Trophoblast cell (in vitro differentiated cells and primary cell): ENCODE measurements around the gene CAPNS2.

Experiments
- DNase-seq, 2 donors: peaks; one replicate each; pipeline ENCODE4 v3.0.0-alpha.2; 2016
- H2AFZ ChIP-seq: 2 replicates; pipeline ENCODE4 v1.6.1; 2013; ENCODE audit warnings: low read length, moderate library complexity, mild to moderate bottlenecking; ENCODE audit not compliant: insufficient read depth, poor library complexity
- H2AK5ac ChIP-seq: 2 replicates; pipeline ENCODE4 v1.6.1; 2013; ENCODE audit warnings: mild to moderate bottlenecking, low read length
- H2BK120ac ChIP-seq: 2 replicates; pipeline ENCODE4 v1.6.1; 2013; ENCODE audit warnings: low read length, mild to moderate bottlenecking, moderate library complexity; ENCODE audit not compliant: insufficient read depth, poor library complexity
- H2BK12ac ChIP-seq: 2 replicates; pipeline ENCODE4 v1.6.1; 2013; ENCODE audit warnings: mild to moderate bottlenecking, low read length, moderate library complexity
- H2BK5ac ChIP-seq: 2 replicates; pipeline ENCODE4 v1.6.1; 2013; ENCODE audit warnings: low read length, low read depth, moderate library complexity, mild to moderate bottlenecking; ENCODE audit not compliant: poor library complexity
- H3K14ac ChIP-seq: 2 replicates; pipeline ENCODE4 v1.6.1; 2013; ENCODE audit warnings: mild to moderate bottlenecking, low read length
- H3K18ac ChIP-seq: 2 replicates; pipeline ENCODE4 v1.6.1; 2013; ENCODE audit warnings: mild to moderate bottlenecking, low read length
- H3K23ac ChIP-seq: 2 replicates; pipeline ENCODE4 v1.6.1; 2013; ENCODE audit warnings: low read length
- H3K27ac ChIP-seq: 2 replicates; pipeline ENCODE4 v1.5.1; 2013; ENCODE audit warnings: low read depth, mild to moderate bottlenecking, inconsistent platforms, low read length, moderate library complexity
- H3K27me3 ChIP-seq: 2 replicates; pipeline ENCODE4 v1.6.1; 2013; ENCODE audit warnings: inconsistent platforms, mild to moderate bottlenecking, low read length, moderate library complexity; ENCODE audit not compliant: insufficient read depth
- H3K36me3 ChIP-seq, 2 experiments: 1 replicate in 1 of 2; 2 replicates in 1 of 2; pipeline ENCODE4 v1.6.1; 2013; ENCODE audit warnings: low read length in 2 of 2, mild to moderate bottlenecking in 2 of 2, moderate library complexity in 1 of 2; ENCODE audit not compliant: insufficient read depth in 2 of 2, control insufficient read depth in 1 of 2
- H3K4ac ChIP-seq: 2 replicates; pipeline ENCODE4 v1.6.1; 2013; ENCODE audit warnings: low read depth, mild to moderate bottlenecking, low read length, moderate library complexity
- H3K4me1 ChIP-seq, 2 experiments: 1 replicate in 1 of 2; 2 replicates in 1 of 2; pipeline ENCODE4 v1.6.1; 2013; ENCODE audit warnings: low read length in 2 of 2, mild to moderate bottlenecking in 2 of 2, moderate library complexity in 1 of 2; ENCODE audit not compliant: insufficient read depth in 2 of 2, control insufficient read depth in 1 of 2
- H3K4me2 ChIP-seq: 2 replicates; pipeline ENCODE4 v1.6.1; 2013; ENCODE audit warnings: inconsistent platforms, mild to moderate bottlenecking, low read length, moderate library complexity
- H3K4me3 ChIP-seq: 2 replicates; pipeline ENCODE4 v1.5.1; 2013; ENCODE audit warnings: mild to moderate bottlenecking, low read depth, low read length, inconsistent platforms
- H3K79me1 ChIP-seq: one replicate; pipeline ENCODE4 v1.6.1; 2013; ENCODE audit warnings: low read length
- H3K79me2 ChIP-seq: 2 replicates; pipeline ENCODE4 v1.6.1; 2013; ENCODE audit warnings: low read length, mild to moderate bottlenecking; ENCODE audit not compliant: control insufficient read depth, insufficient read depth, poor library complexity
- H3K9ac ChIP-seq: 2 replicates; pipeline ENCODE4 v1.6.1; 2013; ENCODE audit warnings: mild to moderate bottlenecking, low read length
- H3K9me3 ChIP-seq: 2 replicates; pipeline ENCODE4 v1.6.1; 2013; ENCODE audit warnings: low read depth, mild to moderate bottlenecking, control low read depth, inconsistent platforms, low read length; ENCODE audit not compliant: insufficient read depth
- H4K12ac ChIP-seq: 2 replicates; pipeline ENCODE4 v1.6.1; 2013; ENCODE audit warnings: low read depth, mild to moderate bottlenecking, low read length, moderate library complexity
- H4K8ac ChIP-seq: 2 replicates; pipeline ENCODE4 v1.6.1; 2013; ENCODE audit warnings: low read depth, mild to moderate bottlenecking, low read length, moderate library complexity
- H4K91ac ChIP-seq: one replicate; pipeline ENCODE4 v1.6.1; 2013; ENCODE audit warnings: low read depth, mild to moderate bottlenecking, low read length, moderate library complexity
- WGBS: extraction: QIAGEN DNeasy Blood & Tissue Kit; methylation state at CpG from one replicate; pipeline ENCODE4 v1.1.7; 2013; ENCODE audit warnings: missing lambda C conversion rate; ENCODE audit not compliant: insufficient read length, insufficient coverage; ENCODE audit errors: extremely low coverage; 5-methylcytosine and 5-hydroxymethylcytosine counted together

Gene CAPNS2

DNA sequence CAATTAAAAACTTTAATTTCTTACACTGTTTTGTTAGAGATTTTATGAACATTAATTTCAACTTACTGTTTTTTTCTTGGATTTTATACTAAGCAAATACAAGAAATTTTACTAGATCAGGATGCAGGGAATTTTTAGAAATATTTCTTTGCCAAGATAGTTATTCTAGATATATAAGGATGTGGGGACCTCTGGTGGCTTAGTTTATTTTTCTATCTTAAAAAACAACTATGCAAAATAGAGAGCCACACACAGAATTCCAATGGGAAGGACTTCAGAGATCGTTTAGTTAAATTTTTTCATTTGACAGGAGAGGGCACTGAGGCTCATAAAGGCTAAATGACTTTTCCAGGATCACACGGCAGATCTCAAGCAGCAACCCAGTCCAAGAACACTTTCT lies 23.0 kb upstream of the CAPNS2 start:
- H4K12ac ChIP-seq, result no peak overlapping the region
- no peak overlapping the region for H2BK120ac ChIP-seq

GRCh38 chr16:55552621-55553020 lies 13.9 kb upstream of the CAPNS2 start:
- H2BK5ac ChIP-seq, result no peak overlapping the region
- no peaks in the 10 kb centered on the region for H3K79me2 ChIP-seq
- no peak overlapping the region for H3K18ac ChIP-seq
- H2BK120ac ChIP-seq, result no peak overlapping the region
- no peaks in the 10 kb centered on the region for H3K9me3 ChIP-seq
- no peak overlapping the region for H3K14ac ChIP-seq
- H3K27ac ChIP-seq, result no peak overlapping the region
- no peak overlapping the region for H2AFZ ChIP-seq
- peaks cover 11 to 13% of the 10 kb centered on the region in 2 experiments for H3K36me3 ChIP-seq
- H2BK12ac ChIP-seq, result no peak overlapping the region
- H3K27me3 ChIP-seq, result no peaks in the 10 kb centered on the region
- no peaks in the 10 kb centered on the region for H3K4me1 ChIP-seq
- H4K91ac ChIP-seq, result no peak overlapping the region
- H3K79me1 ChIP-seq, result no peaks in the 10 kb centered on the region
- no peak overlapping the region for H2AK5ac ChIP-seq
- no peak overlapping the region for H3K4ac ChIP-seq
- no peak overlapping the region for H4K8ac ChIP-seq
- no peak overlapping the region for H3K4me2 ChIP-seq
- H3K23ac ChIP-seq, result no peak overlapping the region
- DNase-seq, result peak; percentile 12 to 70
- no peak overlapping the region for H3K4me3 ChIP-seq
- no peak overlapping the region for H3K9ac ChIP-seq
- no peak overlapping the region for H4K12ac ChIP-seq

More for the DNA sequence above, 23.0 kb upstream of the CAPNS2 start:
- Histone ChIP-seq H2AK5ac (no peak overlapping the region), H3K4me3 (no peak overlapping the region), H3K14ac (no peak overlapping the region), H3K18ac (no peak overlapping the region), H2BK12ac (no peak overlapping the region), H3K27me3 (no peaks in the 10 kb centered on the region), H3K4me1 (no peaks in the 10 kb centered on the region), H4K8ac (no peak overlapping the region), H2AFZ (no peak overlapping the region), H2BK5ac (no peak overlapping the region), H3K9me3 (no peaks in the 10 kb centered on the region), H3K79me1 (no peaks in the 10 kb centered on the region), H3K9ac (no peak overlapping the region), H3K4ac (no peak overlapping the region), H3K4me2 (no peak overlapping the region), H4K91ac (no peak overlapping the region), H3K36me3 (peaks cover 11 to 20% of the 10 kb centered on the region in 2 experiments), H3K27ac (no peak overlapping the region), H3K79me2 (no peaks in the 10 kb centered on the region), H3K23ac (no peak overlapping the region)
- no CpG with 5 or more reads among the region's 2 CpGs for WGBS
- peak in 1 of 2 donors; percentile 60 for DNase-seq

GRCh38 chr16:55555436-55555835 lies 11.0 kb upstream of the CAPNS2 start:
- Histone ChIP-seq H3K9ac (no peak overlapping the region), H2AK5ac (no peak overlapping the region), H3K27ac (no peak overlapping the region), H3K18ac (no peak overlapping the region), H3K79me2 (no peaks in the 10 kb centered on the region), H2BK120ac (no peak overlapping the region), H2BK5ac (no peak overlapping the region), H3K27me3 (no peaks in the 10 kb centered on the region), H3K14ac (no peak overlapping the region), H2BK12ac (no peak overlapping the region), H3K36me3 (peaks cover 10 to 11% of the 10 kb centered on the region in 2 experiments), H3K4me2 (no peak overlapping the region), H3K4me3 (no peak overlapping the region), H3K79me1 (no peaks in the 10 kb centered on the region), H4K8ac (no peak overlapping the region), H4K12ac (no peak overlapping the region), H2AFZ (no peak overlapping the region), H3K4me1 (no peaks in the 10 kb centered on the region), H3K9me3 (no peaks in the 10 kb centered on the region), H3K23ac (no peak overlapping the region), H4K91ac (no peak overlapping the region), H3K4ac (no peak overlapping the region)
- no CpG with 5 or more reads among the region's 2 CpGs for WGBS
- peak; percentile 19 to 68 for DNase-seq

DNA sequence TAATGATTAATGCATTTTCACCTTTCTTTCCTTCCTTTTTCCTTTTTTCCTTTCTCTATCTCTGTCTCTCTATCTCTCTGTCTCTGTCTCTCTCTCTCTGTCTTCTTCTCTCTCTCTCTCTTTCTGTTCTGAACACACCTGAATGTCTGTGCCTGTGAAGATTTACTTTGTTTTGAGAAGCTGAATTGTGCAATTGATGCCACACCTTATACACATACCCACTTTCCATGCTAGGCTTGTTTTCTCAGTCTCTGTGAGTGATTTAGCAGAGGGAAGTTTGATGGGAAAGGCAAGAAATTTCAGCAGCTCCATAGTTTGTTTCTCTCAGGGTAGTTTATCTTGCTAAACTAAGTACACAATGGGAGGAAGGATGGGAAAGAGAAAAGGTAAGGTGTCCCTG lies 9.3 kb upstream of the CAPNS2 start:
- DNase-seq, result no peak
- H3K23ac ChIP-seq, result no peak overlapping the region
- H3K18ac ChIP-seq, result no peak overlapping the region
- H3K9ac ChIP-seq, result no peak overlapping the region
- H3K36me3 ChIP-seq, result peaks cover 6 to 9% of the 10 kb centered on the region in 2 experiments
- H3K4me3 ChIP-seq, result no peak overlapping the region
- H2BK12ac ChIP-seq, result no peak overlapping the region
- H3K27ac ChIP-seq, result no peak overlapping the region
- H3K9me3 ChIP-seq, result no peaks in the 10 kb centered on the region
- no peak overlapping the region for H3K14ac ChIP-seq
- H3K4me2 ChIP-seq, result no peak overlapping the region
- H3K4me1 ChIP-seq, result no peaks in the 10 kb centered on the region
- H3K27me3 ChIP-seq, result no peaks in the 10 kb centered on the region
- H4K12ac ChIP-seq, result no peak overlapping the region
- H2BK120ac ChIP-seq, result no peak overlapping the region
- H2BK5ac ChIP-seq, result no peak overlapping the region
- H2AFZ ChIP-seq, result no peak overlapping the region
- no peak overlapping the region for H4K91ac ChIP-seq
- no peak overlapping the region for H3K4ac ChIP-seq
- no peak overlapping the region for H2AK5ac ChIP-seq
- H3K79me2 ChIP-seq, result no peaks in the 10 kb centered on the region
- no peaks in the 10 kb centered on the region for H3K79me1 ChIP-seq
- no peak overlapping the region for H4K8ac ChIP-seq

- no peak overlapping the region for H2BK12ac ChIP-seq
- H3K79me1 ChIP-seq, result no peaks in the 10 kb centered on the region
- no peak overlapping the region for H3K14ac ChIP-seq
- no peak overlapping the region for H3K4ac ChIP-seq
- H4K12ac ChIP-seq, result no peak overlapping the region
- no peak overlapping the region for H3K4me2 ChIP-seq
- no peaks in the 10 kb centered on the region for H3K9me3 ChIP-seq
- H3K27ac ChIP-seq, result no peak overlapping the region
- no peak overlapping the region for H2BK5ac ChIP-seq
- H3K4me3 ChIP-seq, result no peak overlapping the region
- H3K18ac ChIP-seq, result no peak overlapping the region
- no peaks in the 10 kb centered on the region for H3K4me1 ChIP-seq
- H2AK5ac ChIP-seq, result no peak overlapping the region
- H3K36me3 ChIP-seq, result peaks cover 6 to 9% of the 10 kb centered on the region in 2 experiments
- no peak overlapping the region for H3K23ac ChIP-seq
- no peak for DNase-seq
- no peak overlapping the region for H4K91ac ChIP-seq
- no peak overlapping the region for H2AFZ ChIP-seq
- no peak overlapping the region for H2BK120ac ChIP-seq
- H3K79me2 ChIP-seq, result no peaks in the 10 kb centered on the region
- H4K8ac ChIP-seq, result no peak overlapping the region
- H3K27me3 ChIP-seq, result no peaks in the 10 kb centered on the region
- no peak overlapping the region for H3K9ac ChIP-seq
Measured at GRCh38 chr16:55559233-55559632, 7.3 kb upstream of the CAPNS2 start.
